Activated gamma-delta T cell treated with Interleukin-2 at 50 U/mL for 16 hours (primary cell): Measurements from ENCODE around the gene INTS1.
"Not testable (repeated sequence)": the region's sequence is repeated elsewhere in the genome, so short reads cannot be mapped to it uniquely, and the experiment has no call there.

Experiments
- DNase-seq: peaks from one replicate; pipeline ENCODE4 v3.0.0-alpha.2; 2020

Gene INTS1

DNA sequence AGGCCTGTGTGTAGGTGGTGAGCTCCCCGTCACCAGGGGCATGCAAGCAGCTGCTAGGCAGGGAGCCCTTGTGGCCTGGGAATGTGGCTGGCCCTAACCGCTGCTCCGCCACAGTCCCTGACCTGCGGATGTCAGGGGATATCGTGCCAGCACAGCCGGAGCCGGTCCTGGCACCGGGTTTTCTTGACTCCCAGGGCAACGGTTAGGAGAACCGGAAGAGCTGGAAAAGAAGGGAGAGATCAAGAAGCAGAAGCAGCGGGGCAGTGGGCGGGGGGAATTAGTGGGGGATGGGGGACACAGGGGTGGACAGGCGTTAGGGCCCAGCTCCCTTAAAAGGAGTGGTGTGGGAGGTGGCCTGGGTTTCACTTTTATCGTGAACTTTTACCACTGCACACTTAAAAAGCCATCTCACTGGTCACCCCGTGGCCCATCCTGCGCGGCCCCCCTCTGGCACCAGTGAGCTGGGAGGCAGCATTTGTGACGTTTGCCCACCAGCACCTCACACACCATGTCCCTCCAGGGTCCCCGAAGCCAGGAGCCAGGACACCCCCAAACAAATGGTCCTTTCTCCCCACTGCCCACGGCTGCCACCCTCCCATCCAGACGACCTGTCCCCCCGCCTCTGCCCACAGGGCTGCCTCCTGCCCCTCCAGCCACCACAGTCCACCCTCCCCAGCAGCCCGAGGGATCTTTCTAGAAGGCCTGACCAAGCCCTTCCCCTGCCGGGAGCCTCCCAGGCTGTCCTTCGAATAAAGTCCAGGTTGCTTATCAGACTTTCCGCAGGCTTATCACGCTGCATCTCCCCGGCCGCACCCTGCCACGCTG lies 43.2 kb downstream of the INTS1 start:
- DNase-seq: no peak

DNA sequence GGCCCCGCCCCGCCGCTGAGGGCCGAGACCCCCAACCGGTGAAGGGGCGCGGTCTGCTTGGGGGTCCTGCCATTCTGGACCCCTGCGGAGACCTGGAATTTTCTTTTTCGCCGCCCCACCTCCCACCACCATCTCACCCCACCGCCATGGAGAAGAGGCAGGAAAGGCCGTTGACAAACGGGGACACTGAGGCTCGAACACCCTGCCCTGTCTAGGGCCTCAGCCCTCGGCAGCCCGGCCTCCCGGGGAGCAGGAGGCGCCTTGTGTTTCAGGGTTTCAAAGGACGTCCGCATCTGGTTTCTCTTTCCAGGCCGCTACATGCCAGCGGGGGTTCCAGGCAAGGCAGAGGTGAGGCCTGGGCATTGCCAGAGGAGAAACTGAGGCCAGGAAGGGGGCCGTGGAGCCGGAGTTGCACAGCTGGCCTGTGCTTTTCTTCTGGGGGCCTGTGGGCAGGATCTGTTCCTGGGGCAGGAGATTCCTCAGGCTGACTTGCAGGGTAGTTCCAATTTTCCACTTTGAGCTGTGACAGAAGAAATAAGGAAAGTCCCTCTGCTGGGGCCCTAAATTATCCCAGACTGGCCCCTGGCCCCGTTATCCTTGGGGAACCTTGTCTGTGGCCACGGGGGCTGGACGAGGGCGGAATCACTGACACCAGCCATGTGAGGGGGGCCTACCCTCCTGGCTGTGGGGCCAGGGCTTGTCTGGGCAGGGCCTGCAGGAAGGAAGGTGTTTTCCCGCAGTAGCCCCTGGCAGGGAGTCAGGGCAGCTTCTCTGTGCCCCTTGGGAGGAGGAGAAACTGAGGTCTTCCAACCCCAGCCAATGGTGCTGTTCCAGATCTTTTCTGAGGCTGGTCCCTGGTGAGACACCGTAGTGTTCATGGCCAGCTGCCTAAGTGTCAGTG lies 44.0 kb downstream of the INTS1 start:
- no peak for DNase-seq

DNA sequence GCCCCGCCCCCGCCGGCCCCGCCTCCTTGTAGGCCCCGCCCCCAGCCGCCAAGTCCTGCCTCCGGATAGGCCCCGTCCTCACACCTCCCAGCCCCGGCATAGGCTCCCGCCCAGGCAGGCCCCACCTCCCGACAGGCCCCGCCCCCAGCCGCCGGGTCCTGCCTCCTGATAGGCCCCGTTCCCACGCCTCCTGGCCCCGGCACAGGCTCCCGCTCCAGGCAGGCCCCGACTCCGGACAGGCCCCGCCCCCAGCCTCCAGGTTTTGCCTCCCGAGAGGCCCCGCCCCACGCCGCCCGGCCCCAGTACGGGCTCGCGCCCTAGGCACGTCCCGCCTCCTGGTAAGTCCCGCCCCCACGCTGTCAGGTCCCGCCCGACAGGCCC lies 44.7 kb downstream of the INTS1 start:
- peak; percentile 93 for DNase-seq

DNA sequence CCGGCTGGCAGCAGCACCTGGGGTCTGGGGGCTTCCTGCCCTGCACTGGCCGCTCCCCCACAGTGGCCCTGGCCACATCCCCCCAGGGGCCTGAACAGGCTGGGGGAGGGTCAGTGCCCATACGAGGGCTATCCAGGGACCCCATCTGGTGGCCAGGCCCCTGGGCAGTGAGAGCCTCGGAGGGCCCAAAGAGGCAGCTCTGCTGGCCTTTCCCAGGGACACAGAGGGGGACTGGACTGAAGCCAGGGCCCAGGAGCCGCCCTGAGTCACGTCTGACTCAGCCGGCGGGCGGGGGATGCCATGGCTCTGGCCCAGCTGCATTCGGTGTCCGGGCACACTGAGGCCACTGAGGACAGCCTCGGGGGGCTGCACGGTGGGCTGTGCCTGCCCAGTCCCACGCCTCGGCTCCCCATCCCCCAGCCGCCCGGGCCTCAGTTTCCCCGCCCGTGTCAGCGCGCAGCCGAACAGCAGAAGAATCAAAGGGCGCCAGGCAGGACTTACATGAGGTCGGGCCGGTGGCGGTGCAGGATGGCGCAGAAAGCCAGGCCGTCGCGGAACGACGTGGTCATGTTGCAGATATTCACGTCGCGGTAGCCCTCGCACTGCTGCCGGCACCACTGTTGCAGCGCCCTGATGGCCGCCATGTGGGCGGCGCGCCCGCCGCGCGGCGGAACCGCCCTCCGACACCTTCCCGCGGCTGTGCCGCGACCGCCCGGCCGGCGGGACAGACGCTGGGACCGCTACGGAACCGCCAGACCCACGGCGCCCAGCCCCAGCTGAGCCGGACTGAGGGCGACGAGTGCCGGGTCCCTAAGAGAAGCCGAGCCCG lies 45.3 kb downstream of the INTS1 start, which contains the start of gene MICALL2:
Gene MICALL2, minus strand, starts transcription at position 788 of the 829 bp plus-strand sequence. Its CDS starts 144 bp downstream, at position 644.
- DNase-seq: peak; percentile 24

DNA sequence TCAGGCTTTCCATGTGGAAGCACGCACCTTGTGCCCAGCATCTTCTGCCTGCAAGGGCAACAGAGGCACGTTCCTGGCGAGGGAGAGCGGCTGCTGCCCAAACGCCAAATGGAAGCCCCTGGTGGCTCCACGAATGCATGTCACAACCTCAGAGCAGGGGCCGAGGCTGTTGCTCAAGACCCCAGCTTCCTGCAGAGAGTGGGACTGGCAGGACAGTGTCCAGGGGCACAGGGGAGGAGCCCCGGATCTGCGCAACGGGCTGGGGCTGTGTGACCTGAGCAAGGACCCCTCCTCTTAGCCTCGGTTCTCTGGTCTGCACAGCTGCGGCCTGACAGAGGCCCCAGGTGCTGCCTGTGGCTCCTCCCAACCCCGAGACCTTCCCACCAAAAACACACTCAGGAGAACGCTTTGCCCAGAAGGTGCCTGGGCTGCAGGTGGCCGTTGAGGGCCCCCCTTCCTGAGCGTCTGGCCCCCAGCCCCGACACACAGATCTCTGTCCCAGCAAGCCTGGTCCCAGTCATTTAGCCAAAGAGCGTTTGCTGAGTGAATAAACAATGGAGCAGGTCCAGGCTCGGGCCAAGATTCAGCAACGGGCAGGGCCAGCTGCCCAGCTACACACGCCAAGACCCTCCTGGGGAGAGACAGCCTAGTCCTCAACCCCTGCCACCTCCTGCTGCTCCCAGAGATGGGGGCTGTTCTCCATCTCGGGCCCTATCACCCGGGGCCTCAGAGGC lies 46.1 kb downstream of the INTS1 start:
- DNase-seq: no peak

DNA sequence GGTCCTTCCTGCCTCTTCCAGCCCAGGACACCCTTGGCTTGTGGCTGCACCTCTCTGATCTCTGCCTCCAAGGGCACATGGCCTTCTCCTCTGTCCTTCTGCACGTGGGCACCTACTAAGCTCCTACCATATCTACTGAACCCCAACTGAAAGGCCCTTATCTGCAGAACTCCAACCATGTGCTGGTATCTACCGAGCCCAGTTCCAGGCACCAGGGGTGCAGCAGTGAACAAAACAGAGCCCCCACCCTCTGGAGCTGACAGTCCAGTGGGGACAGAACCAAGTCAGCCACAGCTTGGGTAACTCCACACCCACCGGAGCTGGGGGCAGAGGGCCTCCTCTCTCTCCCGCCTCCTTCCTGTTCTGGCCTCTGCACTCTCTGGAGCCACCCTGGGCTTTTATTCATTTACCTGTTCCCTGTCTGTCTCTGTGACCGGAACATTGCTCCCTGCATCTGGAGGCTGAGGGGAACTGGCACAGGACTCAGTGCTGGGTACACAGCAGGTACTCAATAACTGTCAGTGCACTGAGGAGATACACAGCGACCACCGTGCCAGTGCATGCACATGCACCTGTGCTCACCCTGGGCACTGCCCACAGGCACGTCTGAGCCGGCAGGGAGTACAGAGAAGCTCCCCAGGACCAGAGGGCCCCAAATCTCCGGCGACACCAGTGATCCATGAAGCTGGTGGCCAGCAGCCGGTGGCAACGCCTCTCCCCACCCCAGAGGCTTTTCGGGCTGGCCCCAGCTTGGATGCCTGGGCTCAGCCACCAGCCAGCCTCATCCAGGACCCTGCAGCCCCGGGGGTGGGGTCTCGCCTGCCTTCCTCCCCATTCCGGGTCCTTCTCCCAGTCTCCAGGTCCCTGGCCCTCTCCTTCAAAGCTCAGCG lies 46.9 kb downstream of the INTS1 start:
- no peak for DNase-seq

DNA sequence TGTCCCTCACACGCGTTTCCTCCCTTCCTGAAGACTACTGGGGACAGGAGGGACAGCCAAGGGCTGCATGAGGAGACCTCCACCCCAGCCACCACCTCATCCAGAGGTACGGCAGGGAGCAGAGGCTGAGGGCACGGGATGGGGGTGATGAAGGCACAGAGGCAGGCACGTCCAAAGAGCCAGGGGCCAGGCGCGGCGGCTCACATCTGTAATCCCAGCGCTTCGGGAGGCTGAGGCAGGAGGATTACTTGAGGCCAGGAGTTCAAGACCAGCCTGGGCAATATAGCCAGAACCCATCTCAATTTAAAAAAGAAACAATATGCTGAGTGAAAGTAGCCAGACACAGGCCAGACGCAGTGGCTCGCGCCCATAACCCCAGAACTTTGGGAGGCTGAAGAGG lies 48.2 kb downstream of the INTS1 start:
- no peak for DNase-seq

DNA sequence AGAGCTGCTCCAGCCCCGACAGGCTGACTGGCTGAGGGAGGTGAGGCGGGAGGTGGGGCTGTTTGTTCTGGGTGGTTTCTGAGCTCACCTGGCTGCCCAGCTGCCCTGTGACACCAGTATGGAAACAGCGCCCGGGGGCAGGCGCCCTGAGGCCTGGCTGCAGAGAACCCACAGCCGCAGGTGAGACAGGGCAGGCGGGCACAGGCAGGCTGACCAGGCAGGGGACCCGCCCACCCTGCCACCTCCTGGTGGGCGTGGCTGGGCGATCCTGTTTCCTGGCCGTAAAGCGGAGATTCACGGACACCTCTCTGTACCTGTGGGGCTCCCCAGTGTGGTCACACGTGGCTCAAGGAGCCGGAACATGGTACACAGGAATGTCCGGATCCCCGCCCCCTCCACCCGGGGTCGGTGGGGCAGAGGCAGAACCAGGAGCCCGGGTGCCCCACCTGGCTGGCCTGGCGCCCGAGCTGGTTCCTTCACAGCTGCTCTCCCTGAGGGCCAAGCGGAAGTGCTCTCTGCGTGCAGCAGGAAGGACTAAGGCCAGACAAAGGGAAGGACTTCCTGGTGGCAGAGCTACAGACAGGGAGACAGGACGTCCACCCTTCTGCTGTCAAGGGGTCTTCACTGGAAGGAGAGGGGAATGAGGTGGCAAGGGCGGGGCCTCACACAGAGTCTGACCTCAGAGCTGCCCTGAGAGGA lies 48.8 kb downstream of the INTS1 start:
- no peak for DNase-seq

DNA sequence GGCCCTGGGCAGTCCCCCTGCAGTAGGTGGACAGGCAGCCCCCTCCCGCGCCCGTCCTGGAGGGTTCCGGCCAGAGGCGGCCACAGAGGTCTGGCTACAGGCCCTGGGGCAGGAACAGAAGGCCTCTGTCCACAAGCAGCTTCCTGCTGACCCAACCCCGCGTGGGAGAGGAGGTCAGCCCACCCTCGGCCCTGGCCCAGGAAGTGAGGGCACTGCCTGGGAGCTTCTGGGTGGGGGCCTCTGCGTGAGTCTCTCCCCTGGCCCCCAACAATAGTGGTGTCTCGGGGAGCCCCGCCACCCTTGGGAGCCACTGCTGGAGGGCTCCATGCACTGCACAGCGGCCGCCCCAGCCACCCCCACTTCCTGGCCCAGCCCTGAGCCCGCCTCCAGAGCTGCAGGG lies 49.6 kb downstream of the INTS1 start:
- no peak for DNase-seq

DNA sequence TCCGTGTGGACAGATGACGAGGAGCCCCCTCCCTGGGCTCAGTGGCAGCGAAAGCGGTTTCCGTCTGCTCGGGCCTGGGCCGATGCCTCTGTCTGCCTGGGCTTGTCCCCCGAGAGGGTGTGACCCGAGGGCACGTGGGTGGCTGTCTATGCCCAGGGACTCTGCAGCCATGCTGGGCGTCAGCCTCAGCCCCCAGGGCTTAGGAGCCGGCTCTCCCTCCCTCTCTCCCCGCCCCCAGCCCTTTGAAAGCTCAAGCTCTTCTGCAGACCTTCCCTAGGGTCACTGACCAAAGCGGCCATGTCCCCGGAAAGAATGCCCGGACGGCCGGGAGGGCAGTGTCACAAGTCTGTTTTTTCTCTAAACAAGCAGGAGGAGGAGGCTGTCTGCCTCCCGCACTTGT lies 52.0 kb downstream of the INTS1 start:
- DNase-seq: no peak

DNA sequence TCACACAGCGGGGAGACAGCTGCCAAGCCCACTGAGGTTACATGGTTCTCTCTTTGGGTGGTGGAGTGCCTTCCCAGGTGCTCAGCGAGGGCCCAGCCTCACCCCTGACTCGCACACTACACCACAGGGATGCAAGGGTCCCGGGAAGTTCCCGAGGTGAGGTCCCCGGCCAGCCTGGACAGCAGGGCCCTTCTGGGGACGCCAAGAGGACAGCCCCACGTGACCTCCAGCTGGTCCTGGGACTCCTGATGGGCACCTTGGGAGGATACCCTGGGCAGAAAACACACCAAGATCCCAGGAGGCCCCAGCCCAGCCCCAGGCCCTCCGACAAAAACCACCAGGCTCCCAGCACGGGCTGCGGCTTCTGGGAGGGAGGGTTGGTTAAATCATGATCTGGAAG lies 53.2 kb downstream of the INTS1 start:
- DNase-seq: no peak

DNA sequence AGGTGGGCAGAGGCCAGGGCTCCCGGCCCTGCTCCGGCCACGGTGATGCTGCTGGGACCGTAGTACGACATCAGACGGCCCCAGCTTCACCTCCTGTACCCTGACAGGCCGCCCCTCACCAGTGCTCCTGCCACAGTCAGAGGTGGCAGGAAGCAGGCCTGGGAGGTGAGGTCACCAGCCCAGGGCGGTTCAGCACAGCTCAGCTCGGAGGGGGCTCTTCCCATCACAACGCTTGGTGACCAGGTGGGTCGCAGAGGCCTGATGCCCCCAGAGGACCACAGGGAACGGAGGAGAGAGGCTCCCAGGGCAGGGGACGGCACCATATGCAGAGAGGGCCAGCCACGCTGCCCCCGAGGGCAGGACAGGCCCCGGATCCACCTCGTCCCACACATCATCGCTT lies 53.8 kb downstream of the INTS1 start:
- DNase-seq: no peak

DNA sequence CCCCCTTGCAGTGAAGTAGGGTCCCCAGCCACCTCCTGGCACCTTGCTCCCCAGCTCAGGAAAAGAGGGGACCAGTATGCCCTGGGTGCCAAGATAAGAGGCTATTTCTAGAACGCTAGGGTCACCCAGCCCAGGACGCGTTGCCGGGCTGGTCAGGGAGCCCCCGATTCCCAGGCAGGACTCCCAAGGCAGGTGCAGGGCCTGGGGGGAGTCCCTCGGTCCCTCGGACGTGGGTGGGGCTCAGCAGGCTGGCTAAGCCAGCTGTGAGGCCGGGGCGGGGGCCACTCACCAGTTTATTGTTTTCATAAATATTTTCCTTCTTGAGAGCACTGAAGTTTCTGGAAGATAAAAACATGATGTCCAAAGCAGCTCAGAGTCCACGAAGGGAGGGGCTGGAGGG lies 54.2 kb downstream of the INTS1 start:
- no peak for DNase-seq

DNA sequence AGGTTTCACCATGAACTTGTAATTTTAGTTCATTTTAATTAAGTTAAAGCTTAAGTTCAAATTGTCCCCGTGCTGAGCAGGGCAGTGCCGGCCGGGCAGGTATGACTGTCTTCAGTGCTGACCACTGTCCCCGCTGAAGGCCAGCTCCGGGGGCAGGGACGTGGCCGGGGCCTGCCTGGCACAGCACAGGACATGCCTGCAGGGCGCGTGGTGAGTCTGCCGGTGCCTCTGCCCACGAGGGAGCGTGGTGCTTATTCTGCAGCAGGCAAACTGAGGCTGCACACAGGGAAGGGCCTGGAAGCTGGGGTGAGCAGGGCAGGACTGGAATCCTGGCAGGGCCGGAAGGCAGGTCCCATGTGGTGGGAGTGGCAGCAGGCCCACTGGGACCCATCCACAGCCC lies 54.7 kb downstream of the INTS1 start:
- no peak for DNase-seq

DNA sequence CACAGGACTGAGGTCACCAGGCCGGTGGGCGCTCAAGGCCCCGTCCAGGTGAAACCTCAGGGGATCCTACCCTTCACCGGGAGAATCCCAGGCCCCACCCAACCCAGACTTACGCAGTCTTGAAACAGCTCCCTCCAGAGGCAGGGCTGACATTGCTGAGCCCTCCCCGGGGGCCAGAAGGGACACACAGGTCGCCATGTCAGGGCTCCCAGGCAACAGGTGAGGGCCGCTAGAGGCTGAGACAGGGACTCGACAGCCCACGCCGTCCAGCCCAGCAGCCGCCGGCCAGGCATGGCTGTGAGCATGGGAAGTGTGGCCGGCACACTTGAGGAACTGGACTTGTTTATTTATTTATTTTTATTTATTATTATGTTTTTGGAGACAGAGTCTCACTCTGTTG lies 55.2 kb downstream of the INTS1 start:
- no peak for DNase-seq

DNA sequence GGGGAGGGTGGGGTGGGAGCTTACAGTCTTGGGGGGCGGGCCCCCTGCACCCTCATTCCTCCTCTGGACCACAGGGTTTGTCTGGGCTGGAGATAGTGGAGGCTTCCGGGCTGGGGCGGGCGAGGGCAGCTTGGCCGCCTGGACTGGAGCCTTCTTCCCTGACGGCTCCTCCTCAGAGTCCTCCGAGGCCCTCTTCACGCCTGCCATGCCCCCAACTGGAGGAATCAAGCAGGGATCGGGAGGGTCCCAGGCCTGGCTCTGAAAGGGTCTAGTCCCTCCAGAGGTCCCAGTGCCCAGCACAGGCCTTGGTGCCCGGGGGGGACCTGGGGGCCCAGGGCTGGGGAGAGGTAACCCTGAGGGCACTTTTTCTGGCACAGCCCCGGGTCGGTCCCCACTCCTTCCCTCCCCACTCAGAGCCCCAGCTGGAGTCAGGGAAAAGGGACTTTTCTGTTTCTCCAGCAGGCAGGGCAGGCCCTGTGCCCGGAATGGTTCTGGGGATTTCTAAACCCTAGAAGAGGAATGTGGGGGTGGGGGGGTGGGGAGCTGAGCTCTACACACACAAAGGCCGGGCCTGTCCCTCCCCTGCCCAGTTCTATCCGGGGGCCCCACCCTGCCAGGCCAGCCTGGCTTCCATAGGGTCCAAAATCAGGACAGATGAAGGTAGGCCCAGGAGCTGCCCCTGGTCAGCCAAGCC lies 56.5 kb downstream of the INTS1 start:
- DNase-seq: no peak

DNA sequence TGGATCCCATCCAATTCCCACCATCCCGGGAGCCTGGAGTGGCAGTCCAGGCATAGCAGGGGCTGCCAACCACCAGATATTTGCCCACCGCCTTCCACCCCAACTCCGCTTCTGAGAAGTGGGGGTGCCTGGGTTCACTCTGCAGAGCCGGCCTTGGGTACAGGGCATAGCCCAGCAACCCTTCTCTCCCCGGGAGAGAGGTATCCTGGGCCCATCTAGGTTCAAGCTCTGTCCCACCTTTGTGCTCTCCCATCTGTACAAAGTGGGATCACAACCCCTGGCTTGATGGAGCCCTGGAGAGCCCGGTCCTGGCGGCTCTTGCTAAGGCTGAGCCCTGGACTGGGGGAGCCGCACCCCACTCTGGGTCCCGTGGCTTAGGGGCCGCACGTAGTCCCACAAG lies 57.1 kb downstream of the INTS1 start:
- DNase-seq: no peak

DNA sequence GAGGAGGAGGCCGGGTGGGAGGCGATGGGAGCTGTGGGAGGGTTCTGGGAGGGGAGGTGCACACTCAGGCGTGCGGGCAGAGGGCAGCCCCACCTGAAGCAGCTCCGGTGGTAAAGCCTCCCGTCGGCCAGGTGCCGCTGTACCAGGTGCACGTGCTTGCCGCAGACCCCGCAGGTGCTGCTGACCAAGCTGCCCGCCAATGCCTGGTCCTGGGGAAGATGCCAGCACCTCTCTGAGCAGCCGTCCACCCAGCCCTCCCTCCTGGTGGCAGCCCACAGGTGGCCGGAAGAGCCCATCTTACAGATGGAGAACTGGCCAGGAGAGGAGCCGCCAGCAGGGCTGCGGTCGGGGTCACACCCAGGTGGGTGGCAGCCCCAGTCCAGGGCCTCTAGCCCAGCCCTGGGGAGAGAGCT lies 57.6 kb downstream of the INTS1 start:
- no peak for DNase-seq

DNA sequence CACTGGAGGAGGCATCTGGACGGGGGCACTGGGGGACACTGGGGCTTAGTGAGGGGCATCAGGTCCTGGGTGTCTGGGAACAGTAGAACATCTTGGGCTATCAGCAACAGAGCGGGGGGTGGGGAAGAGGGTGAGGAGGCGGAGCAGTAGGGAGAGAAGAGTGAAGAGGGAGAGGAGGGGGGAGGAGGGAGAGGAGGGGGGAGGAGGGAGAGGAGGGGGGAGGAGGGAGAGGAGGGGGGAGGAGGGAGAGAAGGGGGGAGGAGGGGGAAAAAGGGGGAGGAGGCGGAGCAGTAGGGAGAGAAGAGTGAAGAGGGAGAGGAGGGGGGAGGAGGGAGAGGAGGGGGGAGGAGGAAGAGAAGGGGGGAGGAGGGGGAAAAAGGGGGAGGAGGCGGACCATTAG lies 58.2 kb downstream of the INTS1 start:
- DNase-seq: not testable (repeated sequence)

DNA sequence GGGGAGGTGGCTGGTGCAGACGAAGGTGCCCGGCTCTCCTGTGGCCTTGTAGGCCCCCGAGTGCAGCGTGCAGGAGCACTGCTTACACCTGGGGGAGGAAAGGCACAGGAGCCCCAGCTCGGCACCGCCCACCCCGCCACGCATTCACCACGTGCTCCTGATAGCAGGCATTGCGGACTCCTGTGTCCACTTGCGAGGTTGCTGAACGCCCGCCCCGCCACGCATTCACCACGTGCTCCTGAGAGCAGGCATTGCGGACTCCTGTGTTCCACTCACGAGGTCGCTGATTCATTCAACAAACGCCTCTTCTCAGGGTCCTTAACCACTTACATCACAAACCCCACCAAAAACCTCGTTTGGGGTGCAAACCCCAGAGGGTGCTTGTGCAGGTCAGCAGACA lies 58.8 kb downstream of the INTS1 start:
- no peak for DNase-seq
